Measurements from ENCODE around the gene OLIG2. TPM values are rescaled to one million over a fixed set of nuclear protein-coding genes. Genes with fewer than 3 reads are reported as not detected.
A peak's percentile ranks its signal among the peaks of the same experiment; 100 is the strongest.

The OLIG2 gene
- not detected for total RNA-seq

GRCh38 chr21:33025489-33026442 is at the start of gene OLIG2:
OLIG2 (plus strand) TSS chr21:33025935; CDS start chr21:33026863, 928 bp downstream.
- DNase-seq = peak; percentile 15

GRCh38 chr21:32976791-32977190 is 48.9 kb upstream of the OLIG2 start:
- no peaks in the 10 kb centered on the region for H3K36me3 Mint-ChIP-seq

More at GRCh38 chr21:33025489-33026442, at the start of gene OLIG2:
- POLR2A ChIA-PET = no interaction called here
- intact Hi-C loops (cut with micrococcal nuclease) = loop anchor here (2.0 to 5.0 kb wide), 2 partner anchors 45 to 172 kb away; partner anchors contain the start of gene OLIG1
- Mint-ChIP-seq H3K36me3 (peaks cover 2% of the 10 kb centered on the region), H3K4me1 (ENCODE audit: low read depth) (peaks cover 48% of the 10 kb centered on the region), H3K4me3 (peak within 1 kb of the TSS; percentile 18), H3K27me3 (peaks cover 78% of the 10 kb centered on the region), H3K9me3 (no peaks in the 10 kb centered on the region), H3K27ac (peak within 1 kb of the TSS; percentile 0)
- CTCF ChIA-PET = interaction anchor here (1.6 to 1.7 kb wide), 2 partner anchors 102 to 336 kb away, joined by 3 to 5 read pairs; no protein-coding TSS in a partner anchor

DNA sequence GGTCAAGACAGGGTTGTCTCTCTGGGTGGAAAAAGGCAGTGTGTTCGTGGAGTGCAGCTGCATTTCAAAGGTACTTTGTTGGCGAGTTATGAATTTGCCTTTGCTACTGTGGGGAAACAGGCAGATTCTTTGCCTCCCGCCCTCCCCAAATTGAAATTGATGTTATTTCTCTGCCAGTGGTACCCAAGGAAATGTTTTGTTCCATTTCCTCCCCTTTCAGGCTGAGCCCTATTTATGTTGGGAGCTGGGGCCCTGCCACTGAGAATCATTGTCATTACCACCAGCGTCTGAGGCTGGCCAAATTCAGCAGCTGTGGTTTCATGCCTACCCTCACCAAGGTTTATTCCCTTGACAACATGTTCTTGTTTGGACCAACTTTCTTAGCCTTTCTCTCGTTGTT is 48.5 kb upstream of the OLIG2 start:
- no peak overlapping the region for H3K27ac Mint-ChIP-seq
- H3K4me3 Mint-ChIP-seq = no peak overlapping the region
- H3K4me1 Mint-ChIP-seq (ENCODE audit: low read depth) = no peaks in the 10 kb centered on the region
- CTCF ChIA-PET = no interaction called here
- POLR2A ChIA-PET = no interaction called here
- no peaks in the 10 kb centered on the region for H3K9me3 Mint-ChIP-seq
- intact Hi-C loops (cut with micrococcal nuclease) = no loop called here
- H3K36me3 Mint-ChIP-seq = no peaks in the 10 kb centered on the region
- DNase-seq = no peak
- peaks cover 12% of the 10 kb centered on the region for H3K27me3 Mint-ChIP-seq

More at GRCh38 chr21:32976791-32977190, 48.9 kb upstream of the OLIG2 start:
- CTCF ChIA-PET = no interaction called here
- H3K9me3 Mint-ChIP-seq = no peaks in the 10 kb centered on the region
- intact Hi-C loops (cut with micrococcal nuclease) = no loop called here
- POLR2A ChIA-PET = no interaction called here
- H3K27me3 Mint-ChIP-seq = peaks cover 12% of the 10 kb centered on the region
- no peak for DNase-seq
- H3K4me1 Mint-ChIP-seq (ENCODE audit: low read depth) = no peaks in the 10 kb centered on the region
- H3K27ac Mint-ChIP-seq = no peak overlapping the region
- H3K4me3 Mint-ChIP-seq = no peak overlapping the region

- DNase-seq = no peak
- H3K9me3 Mint-ChIP-seq = no peaks in the 10 kb centered on the region
- no peaks in the 10 kb centered on the region for H3K36me3 Mint-ChIP-seq
- POLR2A ChIA-PET = no interaction called here
- CTCF ChIA-PET = no interaction called here
- peaks cover 12% of the 10 kb centered on the region for H3K27me3 Mint-ChIP-seq
- no peaks in the 10 kb centered on the region for H3K4me1 Mint-ChIP-seq (ENCODE audit: low read depth)
- intact Hi-C loops (cut with micrococcal nuclease) = no loop called here
- no peak overlapping the region for H3K27ac Mint-ChIP-seq
- H3K4me3 Mint-ChIP-seq = no peak overlapping the region
Measured at GRCh38 chr21:32978331-32979270, 47.1 kb upstream of the OLIG2 start.

DNA sequence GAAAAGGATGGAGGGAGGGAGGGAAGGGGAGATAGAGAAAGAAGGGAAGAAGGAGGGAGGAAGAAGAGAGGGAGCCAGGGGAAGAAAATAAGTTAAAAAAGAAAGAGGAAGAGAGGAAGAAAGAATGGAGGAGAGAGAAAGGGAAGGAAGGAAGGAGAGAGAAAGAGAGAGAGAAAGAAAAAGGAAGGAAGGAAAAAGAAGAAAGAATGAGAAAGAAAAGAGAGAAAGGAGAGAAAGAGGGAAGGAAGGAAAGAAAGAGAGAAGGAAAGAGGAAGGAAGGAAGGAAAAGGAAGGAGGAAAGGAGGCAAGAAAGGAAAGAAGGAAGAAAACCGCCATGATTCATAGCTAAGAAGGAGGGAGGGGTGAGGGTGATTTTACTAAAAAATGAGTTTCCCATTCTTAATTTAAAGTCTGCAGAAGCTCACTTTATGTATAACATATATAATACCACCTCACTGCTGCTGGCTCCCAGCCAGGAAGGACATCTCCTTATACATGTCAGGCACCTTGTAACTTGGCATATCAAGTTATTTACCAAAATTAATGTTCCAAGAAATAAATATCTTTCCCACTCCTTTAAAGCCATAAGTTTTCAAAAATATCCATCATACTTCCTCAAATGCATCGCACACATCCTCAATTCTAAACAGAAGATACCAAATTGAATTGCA is 46.0 kb upstream of the OLIG2 start:
- H3K27ac Mint-ChIP-seq = no peak overlapping the region
- POLR2A ChIA-PET = no interaction called here
- DNase-seq = no peak
- H3K9me3 Mint-ChIP-seq = no peaks in the 10 kb centered on the region
- H3K27me3 Mint-ChIP-seq = peaks cover 14% of the 10 kb centered on the region
- no peak overlapping the region for H3K4me3 Mint-ChIP-seq
- H3K4me1 Mint-ChIP-seq (ENCODE audit: low read depth) = no peaks in the 10 kb centered on the region
- intact Hi-C loops (cut with micrococcal nuclease) = no loop called here
- CTCF ChIA-PET = no interaction called here
- no peaks in the 10 kb centered on the region for H3K36me3 Mint-ChIP-seq

- Mint-ChIP-seq H3K27ac (no peak overlapping the region), H3K9me3 (no peaks in the 10 kb centered on the region), H3K4me3 (no peak overlapping the region), H3K4me1 (ENCODE audit: low read depth) (no peaks in the 10 kb centered on the region), H3K27me3 (peaks cover 14% of the 10 kb centered on the region), H3K36me3 (no peaks in the 10 kb centered on the region)
- POLR2A ChIA-PET = no interaction called here
- intact Hi-C loops (cut with micrococcal nuclease) = no loop called here
- CTCF ChIA-PET = no interaction called here
- DNase-seq = no peak
Measured at GRCh38 chr21:32981096-32981495, 44.6 kb upstream of the OLIG2 start.

GRCh38 chr21:32990666-32991065 is 35.1 kb upstream of the OLIG2 start:
- Mint-ChIP-seq H3K36me3 (no peaks in the 10 kb centered on the region), H3K27ac (no peak overlapping the region), H3K9me3 (no peaks in the 10 kb centered on the region), H3K27me3 (peaks cover 14% of the 10 kb centered on the region), H3K4me3 (no peak overlapping the region), H3K4me1 (ENCODE audit: low read depth) (no peaks in the 10 kb centered on the region)
- intact Hi-C loops (cut with micrococcal nuclease) = loop anchor here (5.0 kb wide), 1 partner anchor 207 kb away; no protein-coding TSS in a partner anchor
- ChIA-PET POLR2A (no interaction called here), CTCF (interaction anchor here (1.5 kb wide), 1 partner anchor 136 kb away, joined by 4 read pairs; no protein-coding TSS in a partner anchor)
- DNase-seq = no peak

DNA sequence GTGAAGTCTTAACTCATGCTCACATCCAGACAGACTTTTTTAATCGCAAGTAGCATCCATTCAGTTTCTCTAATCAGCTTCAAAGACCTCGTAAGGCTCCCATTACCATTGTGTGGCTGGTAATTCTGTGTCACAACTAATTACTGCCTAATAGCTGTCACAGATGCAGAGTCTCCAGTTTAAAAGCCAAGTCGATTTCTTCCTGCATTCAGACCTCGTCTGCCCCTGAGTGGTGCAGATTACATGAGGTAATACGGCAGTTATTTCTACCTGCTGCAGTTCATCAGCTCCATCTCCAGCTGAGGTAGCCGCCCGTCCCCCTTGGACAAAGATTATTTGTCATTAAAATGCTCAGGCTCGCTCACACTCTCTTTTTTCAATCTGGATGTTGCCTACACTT is 34.4 kb upstream of the OLIG2 start:
- H3K9me3 Mint-ChIP-seq = no peaks in the 10 kb centered on the region
- H3K4me3 Mint-ChIP-seq = no peak overlapping the region
- H3K4me1 Mint-ChIP-seq (ENCODE audit: low read depth) = no peaks in the 10 kb centered on the region
- ChIA-PET POLR2A (no interaction called here), CTCF (interaction anchor here (0.8 to 1.5 kb wide), 2 partner anchors 136 to 205 kb away, joined by 3 to 4 read pairs; no protein-coding TSS in a partner anchor)
- H3K27ac Mint-ChIP-seq = no peak overlapping the region
- no peaks in the 10 kb centered on the region for H3K36me3 Mint-ChIP-seq
- intact Hi-C loops (cut with micrococcal nuclease) = loop anchor here (5.0 kb wide), 1 partner anchor 206 kb away; no protein-coding TSS in a partner anchor
- no peak for DNase-seq
- H3K27me3 Mint-ChIP-seq = peaks cover 14% of the 10 kb centered on the region

- no peaks in the 10 kb centered on the region for H3K36me3 Mint-ChIP-seq
- no peak for DNase-seq
- POLR2A ChIA-PET = interaction anchor here (0.6 kb wide), 1 partner anchor 184 kb away, joined by 5 read pairs; no protein-coding TSS in a partner anchor
Measured at GRCh38 chr21:32993894-32994293, 31.8 kb upstream of the OLIG2 start.

GRCh38 chr21:32994305-32994704 is 31.4 kb upstream of the OLIG2 start:
- H3K4me1 Mint-ChIP-seq (ENCODE audit: low read depth) = no peaks in the 10 kb centered on the region
- H3K9me3 Mint-ChIP-seq = no peaks in the 10 kb centered on the region
- ChIA-PET CTCF (interaction anchor here (0.6 to 2.7 kb wide), 8 partner anchors 21 to 202 kb away, joined by 3 to 17 read pairs (median 4); no protein-coding TSS in a partner anchor), POLR2A (interaction anchor here (0.6 kb wide), 1 partner anchor 184 kb away, joined by 5 read pairs; no protein-coding TSS in a partner anchor)
- no peaks in the 10 kb centered on the region for H3K36me3 Mint-ChIP-seq
- no peak overlapping the region for H3K4me3 Mint-ChIP-seq
- H3K27me3 Mint-ChIP-seq = peaks cover 16% of the 10 kb centered on the region
- H3K27ac Mint-ChIP-seq = no peak overlapping the region
- intact Hi-C loops (cut with micrococcal nuclease) = loop anchor here (1.0 to 5.0 kb wide), 2 partner anchors 133 to 203 kb away; no protein-coding TSS in a partner anchor
- DNase-seq = no peak

More at GRCh38 chr21:32993894-32994293, 31.8 kb upstream of the OLIG2 start:
- intact Hi-C loops (cut with micrococcal nuclease) = loop anchor here (1.0 to 5.0 kb wide), 2 partner anchors 133 to 203 kb away; no protein-coding TSS in a partner anchor
- CTCF ChIA-PET = interaction anchor here (0.6 to 2.7 kb wide), 7 partner anchors 20 to 919 kb away, joined by 3 to 17 read pairs (median 3); no protein-coding TSS in a partner anchor
- Mint-ChIP-seq H3K27ac (no peak overlapping the region), H3K9me3 (no peaks in the 10 kb centered on the region), H3K4me3 (no peak overlapping the region), H3K4me1 (ENCODE audit: low read depth) (no peaks in the 10 kb centered on the region), H3K27me3 (peaks cover 16% of the 10 kb centered on the region)

- Mint-ChIP-seq H3K4me3 (no peak overlapping the region), H3K27ac (no peak overlapping the region), H3K9me3 (no peaks in the 10 kb centered on the region), H3K36me3 (no peaks in the 10 kb centered on the region), H3K4me1 (ENCODE audit: low read depth) (no peaks in the 10 kb centered on the region), H3K27me3 (peaks cover 16% of the 10 kb centered on the region)
- POLR2A ChIA-PET = no interaction called here
- DNase-seq = no peak
- CTCF ChIA-PET = no interaction called here
- intact Hi-C loops (cut with micrococcal nuclease) = no loop called here
Measured at GRCh38 chr21:33007747-33008146, 18.0 kb upstream of the OLIG2 start.
